Femur (tissue), 1 donor: ENCODE data around the gene PHKG2.
"Not testable (repeated sequence)": the region's sequence is repeated elsewhere in the genome, so short reads cannot be mapped to it uniquely, and the experiment has no call there.

Experiments used
- DNase-seq: peaks from one replicate; pipeline ENCODE4 v3.0.0-alpha.2; 2017

PHKG2 gene, protein sequence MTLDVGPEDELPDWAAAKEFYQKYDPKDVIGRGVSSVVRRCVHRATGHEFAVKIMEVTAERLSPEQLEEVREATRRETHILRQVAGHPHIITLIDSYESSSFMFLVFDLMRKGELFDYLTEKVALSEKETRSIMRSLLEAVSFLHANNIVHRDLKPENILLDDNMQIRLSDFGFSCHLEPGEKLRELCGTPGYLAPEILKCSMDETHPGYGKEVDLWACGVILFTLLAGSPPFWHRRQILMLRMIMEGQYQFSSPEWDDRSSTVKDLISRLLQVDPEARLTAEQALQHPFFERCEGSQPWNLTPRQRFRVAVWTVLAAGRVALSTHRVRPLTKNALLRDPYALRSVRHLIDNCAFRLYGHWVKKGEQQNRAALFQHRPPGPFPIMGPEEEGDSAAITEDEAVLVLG

DNA sequence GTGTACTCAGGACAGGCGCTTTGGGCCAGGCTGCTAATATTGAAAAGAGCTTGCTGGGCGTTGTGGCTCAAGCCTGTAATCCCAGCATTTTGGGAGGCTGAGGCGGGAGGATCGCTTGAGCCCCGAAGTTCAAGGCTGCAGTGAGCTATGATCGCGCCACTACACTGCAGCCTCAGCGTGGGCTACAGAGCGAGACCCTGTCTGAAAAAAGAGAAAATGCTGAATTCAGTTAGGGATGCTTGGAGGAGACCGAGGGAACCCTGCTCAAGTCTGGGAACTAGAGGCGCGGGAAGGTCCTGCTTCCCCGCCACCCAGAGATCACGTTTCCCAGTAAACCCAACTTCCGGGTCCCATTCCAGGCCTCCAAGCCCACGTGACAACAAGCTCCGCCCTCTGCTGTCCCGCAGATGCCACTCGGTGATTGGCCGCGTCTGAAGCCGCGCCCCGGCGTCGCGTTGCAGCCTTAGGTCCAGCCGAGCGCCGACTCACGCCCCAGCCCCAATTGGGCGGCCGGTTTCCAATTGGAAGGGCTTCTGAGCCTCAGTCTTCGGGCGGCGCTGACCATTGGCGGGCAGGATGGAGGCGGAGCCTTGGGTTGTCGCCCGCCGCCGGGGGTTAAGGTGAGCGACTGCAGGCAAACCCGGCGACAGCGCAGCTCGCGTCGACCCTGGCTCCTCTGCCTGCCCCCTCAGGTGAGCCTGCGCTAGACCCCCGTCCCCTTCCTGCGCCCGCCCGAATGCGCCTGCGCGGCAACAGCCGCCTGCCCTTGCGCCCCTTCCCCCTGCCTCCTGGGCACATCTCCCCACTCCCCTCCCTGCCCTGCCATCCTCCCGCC lies at the start of gene PHKG2:
Gene PHKG2, plus strand, starts transcription at position 627 of the 835 bp plus-strand sequence. CDS start 396 bp downstream, outside the sequence.
- DNase-seq, result peak; percentile 99

DNA sequence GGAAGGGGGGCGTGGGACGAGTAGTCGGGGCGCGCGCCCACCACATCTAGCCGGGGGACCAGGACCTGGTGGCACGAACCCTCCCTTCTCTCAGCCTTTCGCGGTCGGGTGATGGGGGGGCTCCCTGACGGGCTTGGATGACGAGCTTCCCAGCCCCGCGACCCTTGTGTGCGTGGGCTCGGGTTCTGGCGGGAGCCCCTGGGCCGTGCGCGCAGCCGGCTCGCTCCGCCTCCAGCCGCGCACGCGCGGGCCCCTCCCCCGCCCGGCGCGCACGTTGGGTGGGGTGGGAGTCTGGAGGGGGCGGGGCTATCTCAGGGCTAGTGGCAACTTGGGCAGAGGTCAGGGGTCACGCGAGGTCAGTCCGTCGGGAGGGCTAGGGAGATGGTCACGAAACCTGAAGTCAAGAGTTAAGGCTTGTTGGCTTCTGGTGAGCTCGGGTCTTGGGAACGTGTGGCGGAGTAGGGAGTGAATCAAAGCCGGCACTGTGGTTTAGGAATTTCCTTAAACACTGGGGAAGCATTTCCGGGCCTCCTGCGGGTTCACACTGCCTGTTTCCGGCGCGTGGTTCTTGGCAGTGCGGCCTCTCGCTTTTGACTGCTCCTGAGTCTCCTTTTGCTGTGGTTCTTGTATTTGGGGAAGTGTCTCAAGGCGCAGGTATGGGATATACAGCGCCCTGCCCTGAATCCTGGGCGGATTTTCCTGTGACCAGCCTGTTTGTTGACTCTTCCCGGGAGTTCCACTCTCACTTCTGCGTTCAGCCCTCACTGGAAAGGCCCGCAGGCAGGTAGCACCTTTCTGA lies 49.2 kb upstream of the PHKG2 start, which contains the start of gene SRCAP:
Gene SRCAP, plus strand, starts transcription at position 356 of the 799 bp plus-strand sequence. CDS start 1,654 bp downstream, outside the sequence.
- peak; percentile 90 for DNase-seq

DNA sequence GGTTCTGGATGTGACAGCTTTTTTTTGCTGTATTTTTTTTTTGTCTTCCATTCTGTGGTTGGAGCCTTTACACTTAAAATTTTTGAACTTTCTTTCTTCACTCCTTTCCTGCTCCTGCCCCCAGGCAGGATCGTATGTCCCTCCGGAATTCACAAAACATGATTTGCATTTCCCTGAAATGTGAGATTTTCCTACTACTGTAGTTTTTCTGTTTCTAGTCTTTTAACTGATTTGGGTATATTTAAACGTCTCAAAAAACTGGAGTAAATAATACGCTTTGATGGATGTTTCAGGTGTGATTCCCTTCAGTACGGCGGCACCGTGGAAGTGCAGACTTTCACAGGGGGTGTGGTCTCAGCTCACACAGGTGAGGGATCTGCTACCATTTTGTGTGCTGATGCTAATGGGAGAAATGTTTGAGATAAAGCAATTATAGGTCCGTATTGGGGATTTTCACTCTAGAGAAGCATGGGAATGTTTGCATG lies 48.6 kb upstream of the PHKG2 start:
- no peak for DNase-seq

DNA sequence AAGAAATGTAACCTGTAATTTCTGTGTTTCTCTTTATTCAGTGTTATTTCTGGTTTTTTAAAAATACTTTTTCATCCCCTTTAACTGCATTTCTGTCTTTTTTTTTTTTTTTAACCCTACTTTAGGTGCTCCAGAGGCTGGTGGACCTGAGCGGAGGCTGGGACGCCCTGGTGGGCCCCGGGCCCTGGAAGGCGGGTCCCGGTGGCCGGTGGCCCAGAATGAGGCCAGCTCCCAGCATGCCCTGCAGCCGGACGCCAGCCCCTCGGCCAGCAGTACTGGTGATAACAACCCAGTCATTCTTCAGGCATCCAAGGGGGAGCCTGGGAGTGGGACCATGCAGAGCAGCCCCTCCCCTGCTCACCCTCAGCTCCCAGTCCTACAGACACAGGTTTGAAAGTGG lies 47.7 kb upstream of the PHKG2 start:
- no peak for DNase-seq

DNA sequence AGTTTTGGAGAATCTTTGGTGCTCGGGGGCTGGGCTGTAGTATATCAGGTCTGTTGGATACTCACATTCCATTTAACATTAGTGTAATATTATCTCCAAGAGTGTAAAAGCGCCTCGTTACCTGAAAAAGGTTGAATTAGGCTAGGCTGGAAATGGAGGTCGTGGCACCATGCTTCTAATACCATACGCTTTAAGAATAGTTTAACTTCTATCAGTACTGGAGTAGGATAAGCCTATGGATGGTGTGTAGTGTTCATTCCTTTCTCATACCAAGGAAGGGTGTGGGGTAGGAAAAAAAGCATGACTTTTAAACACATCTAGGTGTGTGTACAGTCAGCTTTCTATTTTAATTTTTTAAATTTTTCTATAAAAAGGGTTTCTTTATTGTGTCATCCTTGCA lies 47.3 kb upstream of the PHKG2 start:
- DNase-seq, result no peak

DNA sequence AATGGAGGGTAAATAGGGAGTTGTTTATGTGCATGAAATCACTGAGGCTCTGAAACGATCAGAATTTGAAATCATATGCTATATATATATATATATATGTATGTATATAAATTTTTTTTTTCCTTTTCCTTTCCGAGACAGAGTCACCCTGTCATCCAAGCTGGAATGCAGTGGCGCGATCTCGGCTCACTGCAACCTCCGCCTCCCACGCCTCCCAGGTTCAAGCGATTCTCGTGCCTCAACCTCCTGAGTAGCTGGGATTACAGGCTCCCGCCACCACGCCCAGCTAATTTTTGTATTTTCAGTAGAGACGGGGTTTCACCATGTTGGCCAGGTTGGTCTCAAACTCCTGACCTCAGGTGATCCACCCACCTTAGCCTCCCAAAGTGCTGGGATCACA lies 45.2 kb upstream of the PHKG2 start:
- not testable (repeated sequence) for DNase-seq

DNA sequence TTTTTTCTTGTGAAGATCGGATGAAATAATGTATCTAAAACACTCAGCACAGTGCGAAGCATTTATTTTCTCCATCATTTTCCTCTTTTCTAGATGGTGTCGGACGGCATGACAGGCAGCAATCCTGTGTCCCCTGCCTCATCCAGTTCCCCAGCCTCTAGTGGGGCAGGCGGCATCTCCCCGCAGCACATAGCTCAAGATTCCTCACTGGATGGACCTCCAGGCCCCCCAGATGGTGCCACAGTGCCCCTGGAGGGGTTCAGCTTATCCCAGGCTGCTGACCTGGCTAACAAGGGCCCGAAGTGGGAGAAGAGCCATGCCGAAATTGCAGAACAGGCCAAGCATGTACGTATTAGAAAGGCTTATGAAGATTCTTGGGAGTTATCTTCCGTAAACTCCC lies 44.3 kb upstream of the PHKG2 start:
- no peak for DNase-seq

DNA sequence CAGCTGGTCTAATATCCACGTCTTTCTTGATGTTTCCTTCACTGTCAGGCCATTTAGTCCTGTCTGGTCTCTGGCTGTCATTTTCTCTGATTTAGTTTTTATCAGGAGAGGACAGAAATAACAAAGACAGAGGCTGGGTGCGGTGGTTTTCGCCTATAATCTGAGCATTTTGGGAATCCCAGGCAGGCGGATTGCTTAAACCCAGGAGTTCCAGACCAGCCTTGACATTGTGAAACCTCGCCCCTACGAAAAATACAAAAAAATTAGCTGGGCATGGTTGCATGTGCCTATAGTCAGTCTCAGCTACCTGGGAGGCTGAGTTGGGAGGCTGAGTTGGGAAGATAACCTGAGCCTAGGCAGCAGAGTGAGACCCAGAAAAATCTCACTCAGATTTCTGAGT lies 42.2 kb upstream of the PHKG2 start:
- no peak for DNase-seq

DNA sequence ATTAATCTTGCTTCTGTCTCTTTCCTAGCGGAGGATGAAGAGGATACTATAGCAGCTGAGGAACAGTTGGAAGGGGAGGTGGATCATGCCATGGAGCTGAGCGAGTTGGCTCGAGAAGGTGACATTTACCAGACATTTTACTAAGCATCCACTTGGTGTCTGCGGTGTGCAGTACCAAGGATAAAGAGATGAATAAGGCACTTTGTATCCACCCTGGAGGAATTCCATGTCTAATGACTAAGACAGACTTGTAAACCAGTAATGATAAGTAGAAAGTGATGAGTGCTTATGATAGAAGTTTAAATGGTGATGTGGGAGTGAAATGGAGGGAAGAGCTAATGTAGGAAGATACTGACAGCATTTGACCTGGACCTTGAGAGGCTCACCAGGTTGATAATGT lies 37.3 kb upstream of the PHKG2 start:
- DNase-seq, result no peak

DNA sequence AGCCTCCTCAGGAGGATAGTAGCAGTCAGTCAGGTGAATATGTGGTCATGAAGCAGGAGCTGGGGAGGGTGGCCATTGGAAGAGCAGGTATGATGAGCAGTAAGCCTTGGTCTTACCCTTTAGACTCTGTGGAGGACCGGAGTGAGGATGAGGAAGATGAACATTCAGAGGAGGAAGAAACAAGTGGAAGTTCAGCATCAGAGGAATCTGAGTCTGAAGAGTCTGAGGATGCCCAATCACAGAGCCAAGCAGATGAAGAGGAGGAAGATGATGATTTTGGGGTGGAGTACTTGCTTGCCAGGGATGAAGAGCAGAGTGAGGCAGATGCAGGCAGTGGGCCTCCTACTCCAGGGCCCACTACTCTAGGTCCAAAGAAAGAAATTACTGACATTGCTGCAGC lies 36.5 kb upstream of the PHKG2 start:
- no peak for DNase-seq

DNA sequence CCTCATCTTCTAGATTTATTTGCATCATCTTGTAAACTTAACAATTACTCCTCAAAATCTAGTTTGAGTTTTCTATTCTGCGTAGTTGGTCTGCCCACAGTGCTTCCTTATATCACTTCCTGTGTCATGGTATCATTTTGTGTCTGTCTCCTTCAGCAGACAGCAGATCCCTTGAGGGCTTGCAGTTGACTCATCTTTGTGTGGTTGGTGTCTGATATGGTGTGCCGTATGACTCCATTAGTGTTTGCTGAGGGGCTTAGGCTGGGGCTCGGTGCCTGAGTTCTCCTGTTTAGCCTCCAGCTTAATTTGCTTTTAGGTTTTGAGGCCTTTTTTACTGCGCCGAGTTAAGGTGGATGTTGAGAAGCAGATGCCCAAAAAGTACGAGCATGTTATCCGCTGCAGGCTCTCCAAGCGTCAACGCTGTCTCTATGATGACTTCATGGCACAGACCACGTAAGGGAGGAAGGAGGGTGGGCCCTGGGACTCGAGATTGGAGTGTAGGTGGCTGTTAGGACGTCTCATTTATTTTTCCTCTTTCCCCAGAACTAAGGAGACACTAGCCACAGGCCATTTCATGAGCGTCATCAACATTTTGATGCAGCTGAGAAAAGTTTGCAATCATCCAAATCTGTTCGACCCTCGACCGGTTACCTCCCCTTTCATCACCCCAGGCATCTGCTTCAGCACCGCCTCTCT lies 32.3 kb upstream of the PHKG2 start:
- no peak for DNase-seq

DNA sequence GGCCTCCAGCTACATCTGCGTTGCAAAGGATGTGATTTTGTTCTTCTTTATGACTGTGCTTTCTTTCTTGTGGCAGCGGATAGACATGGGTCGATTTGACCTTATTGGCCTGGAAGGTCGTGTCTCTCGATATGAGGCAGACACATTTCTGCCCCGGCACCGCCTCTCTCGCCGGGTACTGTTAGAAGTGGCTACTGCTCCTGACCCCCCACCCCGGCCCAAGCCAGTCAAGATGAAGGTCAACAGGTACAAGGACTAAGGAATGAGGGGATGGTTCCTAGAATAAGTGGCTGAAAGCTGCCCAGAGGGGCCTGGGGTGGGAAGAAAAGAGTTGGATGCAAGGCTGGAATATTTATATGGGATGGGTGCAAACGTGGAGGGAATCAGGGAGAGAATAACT lies 28.1 kb upstream of the PHKG2 start:
- no peak for DNase-seq

DNA sequence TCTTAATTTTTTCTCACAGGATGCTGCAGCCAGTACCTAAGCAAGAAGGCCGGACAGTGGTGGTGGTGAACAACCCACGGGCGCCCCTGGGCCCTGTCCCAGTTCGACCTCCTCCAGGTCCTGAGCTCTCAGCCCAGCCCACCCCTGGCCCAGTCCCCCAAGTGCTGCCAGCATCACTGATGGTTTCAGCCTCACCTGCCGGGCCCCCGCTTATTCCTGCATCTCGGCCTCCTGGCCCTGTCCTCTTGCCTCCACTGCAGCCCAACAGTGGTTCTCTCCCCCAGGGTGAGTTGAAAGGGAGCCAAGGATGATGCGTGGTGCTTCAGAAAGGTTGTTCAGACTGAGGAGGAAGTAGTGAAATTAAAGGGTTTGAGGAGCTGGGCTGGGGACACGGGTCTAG lies 27.5 kb upstream of the PHKG2 start:
- no peak for DNase-seq

DNA sequence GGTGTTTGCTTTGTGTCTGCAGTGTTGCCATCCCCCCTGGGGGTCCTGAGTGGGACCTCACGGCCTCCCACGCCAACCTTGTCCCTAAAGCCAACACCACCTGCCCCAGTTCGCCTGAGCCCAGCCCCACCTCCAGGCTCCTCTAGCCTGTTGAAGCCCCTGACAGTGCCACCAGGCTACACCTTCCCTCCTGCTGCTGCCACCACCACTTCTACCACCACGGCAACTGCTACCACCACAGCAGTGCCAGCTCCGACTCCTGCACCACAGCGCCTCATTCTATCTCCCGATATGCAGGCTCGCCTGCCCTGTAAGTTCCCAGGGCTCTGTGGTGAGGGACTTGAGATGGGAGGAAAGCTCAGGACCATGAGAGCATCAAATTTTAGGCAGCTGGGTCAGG lies 27.1 kb upstream of the PHKG2 start:
- no peak for DNase-seq

DNA sequence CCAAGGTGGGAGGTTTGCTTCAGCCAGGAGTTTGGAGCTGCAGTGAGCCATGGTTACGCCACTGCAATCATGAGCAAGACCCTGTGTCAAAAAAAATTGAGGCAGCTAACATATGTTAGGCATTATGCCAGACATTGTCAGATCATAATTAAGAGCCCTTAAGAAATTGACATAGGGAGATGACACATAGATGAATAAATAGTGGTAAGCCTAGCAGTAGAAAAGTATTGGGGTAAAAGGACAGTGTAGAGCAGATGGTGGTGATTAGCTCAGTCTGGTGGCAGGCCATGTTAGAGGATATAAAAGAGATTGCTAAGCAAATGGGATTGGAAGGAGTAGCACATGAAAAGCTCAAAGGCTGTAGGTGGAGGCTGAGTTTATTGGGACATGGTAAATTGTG lies 26.6 kb upstream of the PHKG2 start:
- DNase-seq, result no peak

DNA sequence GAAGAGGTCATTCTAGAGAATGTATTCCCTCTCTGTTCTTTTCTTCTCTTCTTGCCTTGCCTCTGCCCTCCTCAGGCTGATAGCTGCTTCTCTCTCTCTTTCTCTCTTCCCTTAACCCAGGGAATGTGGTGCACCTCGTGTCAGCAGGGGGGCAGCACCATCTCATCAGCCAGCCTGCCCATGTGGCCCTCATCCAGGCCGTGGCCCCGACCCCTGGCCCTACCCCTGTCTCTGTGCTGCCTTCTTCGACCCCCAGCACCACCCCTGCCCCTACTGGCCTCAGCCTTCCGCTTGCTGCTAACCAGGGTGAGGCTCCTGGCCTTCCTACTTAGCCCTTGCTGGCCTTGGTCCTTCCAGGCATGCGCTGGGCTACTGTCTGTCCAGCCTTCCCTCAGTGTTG lies 25.8 kb upstream of the PHKG2 start:
- DNase-seq, result no peak

DNA sequence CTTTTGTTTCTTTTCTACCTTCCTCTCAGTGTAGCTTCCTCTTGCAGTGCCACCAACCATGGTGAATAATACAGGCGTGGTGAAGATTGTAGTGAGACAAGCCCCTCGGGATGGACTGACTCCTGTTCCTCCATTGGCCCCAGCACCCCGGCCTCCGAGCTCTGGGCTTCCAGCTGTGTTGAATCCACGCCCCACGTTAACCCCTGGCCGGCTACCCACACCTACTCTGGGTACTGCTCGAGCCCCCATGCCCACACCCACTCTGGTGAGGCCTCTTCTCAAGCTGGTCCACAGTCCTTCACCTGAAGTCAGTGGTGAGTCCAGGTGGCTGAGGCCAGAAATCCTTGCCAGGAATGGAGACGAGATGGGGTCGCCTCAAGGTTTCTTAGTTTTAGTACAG lies 25.3 kb upstream of the PHKG2 start:
- no peak for DNase-seq

DNA sequence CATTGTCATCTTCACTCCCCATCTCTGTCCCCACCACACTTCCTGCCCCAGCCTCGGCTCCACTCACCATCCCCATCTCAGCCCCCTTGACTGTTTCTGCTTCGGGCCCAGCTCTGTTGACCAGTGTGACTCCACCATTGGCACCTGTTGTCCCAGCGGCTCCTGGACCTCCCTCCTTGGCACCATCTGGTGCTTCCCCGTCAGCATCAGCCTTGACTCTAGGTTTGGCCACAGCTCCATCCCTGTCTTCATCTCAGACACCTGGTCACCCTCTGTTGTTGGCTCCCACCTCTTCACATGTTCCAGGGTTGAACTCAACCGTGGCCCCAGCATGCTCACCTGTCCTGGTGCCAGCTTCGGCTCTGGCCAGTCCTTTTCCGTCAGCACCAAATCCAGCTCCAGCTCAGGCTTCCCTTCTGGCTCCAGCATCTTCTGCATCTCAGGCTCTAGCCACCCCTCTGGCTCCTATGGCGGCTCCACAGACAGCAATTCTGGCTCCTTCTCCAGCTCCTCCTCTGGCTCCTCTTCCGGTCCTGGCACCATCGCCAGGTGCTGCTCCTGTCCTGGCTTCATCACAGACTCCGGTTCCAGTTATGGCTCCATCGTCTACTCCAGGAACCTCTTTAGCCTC lies 24.4 kb upstream of the PHKG2 start:
- no peak for DNase-seq

DNA sequence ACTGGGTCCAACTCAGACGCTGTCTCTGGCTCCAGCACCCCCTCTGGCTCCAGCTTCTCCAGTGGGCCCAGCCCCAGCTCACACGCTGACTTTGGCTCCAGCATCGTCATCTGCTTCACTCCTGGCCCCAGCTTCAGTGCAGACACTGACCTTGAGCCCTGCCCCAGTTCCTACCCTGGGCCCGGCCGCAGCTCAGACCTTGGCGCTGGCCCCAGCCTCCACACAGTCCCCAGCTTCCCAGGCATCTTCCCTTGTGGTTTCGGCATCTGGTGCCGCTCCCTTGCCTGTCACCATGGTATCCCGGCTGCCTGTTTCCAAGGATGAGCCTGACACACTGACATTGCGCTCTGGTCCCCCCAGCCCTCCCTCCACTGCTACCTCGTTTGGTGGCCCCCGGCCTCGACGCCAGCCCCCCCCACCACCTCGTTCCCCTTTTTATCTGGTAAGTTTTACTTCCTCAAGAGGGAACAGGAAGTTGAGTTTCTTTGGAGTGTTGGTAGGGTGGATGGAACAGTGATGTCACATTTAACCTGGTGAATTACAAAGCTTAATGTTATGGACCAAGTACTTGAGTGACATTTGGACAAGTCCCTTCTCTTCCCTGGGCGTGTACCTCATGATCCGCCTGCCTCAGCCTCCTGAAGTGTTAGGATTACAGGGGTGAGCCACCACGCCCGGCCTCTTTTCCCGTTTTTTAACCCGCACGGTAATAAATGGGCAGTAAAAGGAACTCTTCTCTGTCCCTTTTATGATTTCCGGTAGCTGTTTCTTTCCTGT lies 23.4 kb upstream of the PHKG2 start:
- DNase-seq, result no peak

DNA sequence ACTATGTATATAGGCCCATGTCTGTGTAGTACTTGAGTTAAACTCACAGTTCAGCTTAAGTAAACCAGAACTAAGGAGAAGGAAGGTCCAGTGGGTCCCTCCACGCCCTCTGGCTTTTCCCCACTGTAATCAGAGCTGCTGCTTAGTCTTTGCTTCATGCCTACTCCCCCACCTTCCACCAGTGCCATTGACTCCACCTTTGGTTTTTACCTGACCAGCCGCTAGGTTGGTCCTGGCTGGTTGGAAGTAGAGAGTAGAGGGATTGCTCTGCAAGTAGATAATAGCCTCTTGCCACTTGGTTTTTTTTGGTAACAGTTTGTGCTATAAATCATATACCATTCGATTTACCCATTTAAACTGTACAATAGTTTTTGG lies 22.8 kb upstream of the PHKG2 start:
- DNase-seq, result no peak

DNA sequence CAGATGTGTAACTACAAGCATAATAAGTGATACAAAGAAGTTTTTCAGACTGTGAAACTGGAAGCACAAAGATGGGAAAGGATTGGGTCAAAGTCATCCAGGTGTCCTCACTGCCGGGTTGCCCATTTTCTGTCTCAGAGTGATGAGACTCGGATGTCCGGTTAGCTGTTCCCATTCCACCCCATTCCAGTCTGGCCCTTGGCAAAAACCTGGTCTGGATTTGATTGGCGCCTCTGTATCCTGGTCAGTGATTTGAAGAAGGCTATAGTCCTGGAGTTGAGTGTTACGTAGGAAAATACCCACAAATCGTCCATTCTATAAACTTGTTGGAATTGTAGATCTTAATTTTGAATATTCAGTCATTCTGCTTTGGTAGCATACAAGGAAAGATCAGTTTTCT lies 19.9 kb upstream of the PHKG2 start:
- DNase-seq, result no peak
